Psoas muscle (tissue), 8 donors: ENCODE data around the gene MEG3. TPM values are rescaled to one million over a fixed set of nuclear protein-coding genes. Genes with fewer than 3 reads are reported as not detected.

ENCODE experiments used
- ATAC-seq, 4 donors: fragments of 200-7000 bp; cut with Tn5 transposase; one replicate each; pipeline ENCODE4 v1.9.1; 2020; ENCODE audit warnings: moderate library complexity in 3 of 4, mild to moderate bottlenecking in 2 of 4
- DNase-seq, 2 donors: peaks; one replicate each; pipeline ENCODE4 v3.0.0-alpha.2; 2020
- H3K27ac ChIP-seq: fragments of 200-600 bp; one replicate; pipeline ENCODE4 v1.8.0; 2022
- H3K27me3 ChIP-seq, 3 donors: fragments of 200-600 bp in 1 of 3; one replicate each; pipeline versions ENCODE4 v1.6.1 to v1.8.0; 2013 to 2022; ENCODE audit warnings: low read length in 2 of 3, mild to moderate bottlenecking in 2 of 3, moderate library complexity in 1 of 3; ENCODE audit not compliant: insufficient read depth in 3 of 3
- H3K36me3 ChIP-seq, 2 donors: fragments of 200-600 bp in 1 of 2; one replicate each; pipeline versions ENCODE4 v1.6.1 to v1.8.0; 2013 to 2022; ENCODE audit warnings: low read depth in 1 of 2, mild to moderate bottlenecking in 1 of 2, moderate library complexity in 1 of 2; ENCODE audit not compliant: insufficient read depth in 1 of 2
- H3K4me1 ChIP-seq: fragments of 200-600 bp; one replicate; pipeline ENCODE4 v1.8.0; 2022
- H3K4me3 ChIP-seq: fragments of 200-600 bp; one replicate; pipeline ENCODE4 v1.8.0; 2022; ENCODE audit warnings: mild to moderate bottlenecking
- H3K9me3 ChIP-seq: fragments of 200-600 bp; one replicate; pipeline ENCODE4 v1.8.0; 2022
- WGBS, 3 donors: extraction: QIAGEN DNeasy Blood & Tissue Kit; methylation state at CpG; one replicate each; pipeline versions ENCODE4 v1.1.6 to v1.1.7; 2013; 5-methylcytosine and 5-hydroxymethylcytosine counted together
- intact Hi-C, 2 donors: fragments of 100-400 bp; cut with DNase I; formaldehyde crosslinking; loops; one replicate each; pipeline versions ENCODE4 v1.11.0 to v1.14.2; 2022
- polyA plus RNA-seq, 3 donors: library from polyadenylated mRNA; stranded (reverse); fragments of 200-250 nt; gene quantifications; one replicate each; pipeline ENCODE4 v1.2.3, GENCODE V29; 2013
- total RNA-seq, 4 donors: library from RNA; stranded (reverse); fragmentation: NEBNext Ultra II Directional in 2 of 4; extraction: Animal tissue kit (Norgen Biotek cat#: 25700) in 2 of 4; gene quantifications; one replicate each; pipeline versions ENCODE4 v1.2.1 to v1.2.4, GENCODE V29; 2021 to 2023
- TF ChIP-seq, protein P1 (sequence below): fragments of 200-600 bp; IDR thresholded peaks from one replicate; pipeline ENCODE4 v1.8.0; 2022; ENCODE audit warnings: antibody characterized with exemption
- donor health status: healthy with polysubstance abuse.
- donor health status: DM: no; HTN: no; CAD: no; lungs with moderate emphysema.
- donor health status: Bipolar disorder and iron deficiency.
- donor health status: healthy.
- donor health status: DM: yes; HTN: yes; CAD: no.
- donor health status: DM: no; HTN: no; CAD: no.
- donor health status: DM: no; HTN: no; CAD: no.
- donor health status: DM: yes; HTN: yes; CAD: no.

Gene MEG3
- total and polyA plus RNA-seq, 7 donors = 17.8 to 52.6 (median 24.9) TPM

DNA sequence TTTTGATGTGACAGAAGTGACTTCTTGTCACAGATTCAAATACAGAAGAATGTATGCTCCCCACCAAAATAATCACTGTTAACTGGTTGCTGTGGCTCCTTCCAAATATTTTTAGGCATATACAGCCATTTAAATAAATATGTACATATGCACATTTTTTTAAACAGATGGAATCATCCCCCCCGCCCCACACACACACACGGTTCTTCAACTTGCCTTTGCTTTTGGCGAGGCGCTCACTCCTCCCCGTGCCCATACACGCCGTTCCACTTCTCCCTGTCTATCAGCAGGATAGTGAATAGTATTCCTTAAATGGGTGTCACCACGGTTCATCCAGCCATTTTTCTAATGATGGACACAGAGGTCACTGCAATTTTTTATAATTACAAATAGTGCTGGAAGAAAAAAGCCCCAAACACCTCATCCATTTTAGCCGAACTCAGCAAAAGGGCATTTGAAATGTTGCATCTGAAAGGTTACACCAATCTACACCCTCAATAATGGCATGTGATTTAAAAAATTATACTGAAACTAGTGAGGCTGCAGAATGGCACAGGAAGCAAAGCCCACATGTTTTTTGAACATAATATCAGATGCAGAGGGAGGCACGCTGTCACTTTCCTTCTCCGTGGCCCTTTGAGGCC lies 39.2 kb upstream of the MEG3 start:
- intact Hi-C loops = no loop called here
- Histone ChIP-seq H3K27me3 (peaks cover 0 to 9% (median 2%) of the 10 kb centered on the region in 3 donors), H3K4me1 (no peaks in the 10 kb centered on the region), H3K9me3 (no peaks in the 10 kb centered on the region), H3K4me3 (no peak overlapping the region), H3K27ac (no peak overlapping the region), H3K36me3 (no peaks in the 10 kb centered on the region)
- ATAC-seq (no peak), DNase-seq (no peak)
- TF ChIP-seq, protein P1, sequence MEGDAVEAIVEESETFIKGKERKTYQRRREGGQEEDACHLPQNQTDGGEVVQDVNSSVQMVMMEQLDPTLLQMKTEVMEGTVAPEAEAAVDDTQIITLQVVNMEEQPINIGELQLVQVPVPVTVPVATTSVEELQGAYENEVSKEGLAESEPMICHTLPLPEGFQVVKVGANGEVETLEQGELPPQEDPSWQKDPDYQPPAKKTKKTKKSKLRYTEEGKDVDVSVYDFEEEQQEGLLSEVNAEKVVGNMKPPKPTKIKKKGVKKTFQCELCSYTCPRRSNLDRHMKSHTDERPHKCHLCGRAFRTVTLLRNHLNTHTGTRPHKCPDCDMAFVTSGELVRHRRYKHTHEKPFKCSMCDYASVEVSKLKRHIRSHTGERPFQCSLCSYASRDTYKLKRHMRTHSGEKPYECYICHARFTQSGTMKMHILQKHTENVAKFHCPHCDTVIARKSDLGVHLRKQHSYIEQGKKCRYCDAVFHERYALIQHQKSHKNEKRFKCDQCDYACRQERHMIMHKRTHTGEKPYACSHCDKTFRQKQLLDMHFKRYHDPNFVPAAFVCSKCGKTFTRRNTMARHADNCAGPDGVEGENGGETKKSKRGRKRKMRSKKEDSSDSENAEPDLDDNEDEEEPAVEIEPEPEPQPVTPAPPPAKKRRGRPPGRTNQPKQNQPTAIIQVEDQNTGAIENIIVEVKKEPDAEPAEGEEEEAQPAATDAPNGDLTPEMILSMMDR = no peak
- 86 to 88% (median 88%) methylated on average over 11 of the region's 11 CpGs for WGBS, 3 donors

- 94 to 95% (median 95%) methylated on average over 14 of the region's 14 CpGs for WGBS, 3 donors
- Histone ChIP-seq H3K36me3 (no peaks in the 10 kb centered on the region), H3K4me1 (no peaks in the 10 kb centered on the region), H3K27me3 (peaks cover 0 to 9% (median 2%) of the 10 kb centered on the region in 3 donors), H3K27ac (no peak overlapping the region), H3K9me3 (no peaks in the 10 kb centered on the region), H3K4me3 (no peak overlapping the region)
- intact Hi-C loops = no loop called here
- ATAC-seq = no peak
- DNase-seq = peak in 1 of 2 donors; percentile 6
- TF ChIP-seq, protein P1 = no peak
Measured at GRCh38 chr14:100787659-100788058, 38.3 kb upstream of the MEG3 start.

DNA sequence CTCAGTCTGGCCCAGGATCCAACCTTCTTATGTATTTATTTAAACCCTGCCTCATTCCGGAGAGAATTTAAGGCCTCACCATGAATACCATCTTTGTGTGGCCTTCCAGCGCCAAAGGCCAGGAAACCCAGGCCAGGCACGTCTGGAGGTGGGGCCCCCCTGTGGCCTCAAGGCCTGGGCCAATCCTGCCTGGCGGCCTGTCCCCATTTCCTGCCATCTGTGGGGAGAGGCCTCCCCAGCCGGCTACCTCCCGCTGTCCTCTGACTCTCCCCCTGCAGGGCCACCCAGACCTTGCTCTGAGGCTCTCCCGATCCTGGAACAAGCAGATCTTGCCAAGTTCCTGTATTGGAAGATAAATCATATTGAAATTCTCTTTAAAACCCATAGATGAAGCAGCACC lies 37.4 kb upstream of the MEG3 start:
- H3K9me3 ChIP-seq = no peaks in the 10 kb centered on the region
- H3K36me3 ChIP-seq = no peaks in the 10 kb centered on the region
- TF ChIP-seq, protein P1 = no peak
- DNase-seq (peak in 1 of 2 donors; percentile 46), ATAC-seq (no peak)
- WGBS, 3 donors = 68 to 69% (median 69%) methylated on average over 7 of the region's 7 CpGs
- peaks cover 0 to 9% (median 2%) of the 10 kb centered on the region in 3 donors for H3K27me3 ChIP-seq
- H3K27ac ChIP-seq = no peak overlapping the region
- no peak overlapping the region for H3K4me3 ChIP-seq
- intact Hi-C loops = no loop called here
- H3K4me1 ChIP-seq = no peaks in the 10 kb centered on the region

GRCh38 chr14:100788942-100789341 lies 37.0 kb upstream of the MEG3 start:
- ATAC-seq = no peak

More at GRCh38 chr14:100788942-100789341, 37.0 kb upstream of the MEG3 start:
- Histone ChIP-seq H3K4me1 (no peaks in the 10 kb centered on the region), H3K9me3 (no peaks in the 10 kb centered on the region), H3K27ac (no peak overlapping the region), H3K27me3 (peaks cover 0 to 9% (median 2%) of the 10 kb centered on the region in 3 donors), H3K36me3 (no peaks in the 10 kb centered on the region), H3K4me3 (no peak overlapping the region)
- intact Hi-C loops = no loop called here
- TF ChIP-seq, protein P1 = no peak
- peak in 1 of 2 donors; percentile 19 for DNase-seq
- WGBS, 3 donors = 76 to 78% (median 77%) methylated on average over 5 of the region's 5 CpGs
